Cardiac muscle cell (in vitro differentiated cells and primary cell): ENCODE measurements around the gene PAX5. TPM values are rescaled to one million over a fixed set of nuclear protein-coding genes. Genes with fewer than 3 reads are reported as not detected.

Source experiments
- DNase-seq, 2 donors: peaks; one replicate each; pipeline versions ENCODE4 v3.0.0 to v3.0.0-alpha.2; 2010 to 2017; ENCODE audit warnings: low read depth in 1 of 2, low spot score in 1 of 2
- H3K27ac ChIP-seq: fragments of 200-600 bp; sonication (generic); 2 replicates; pipeline ENCODE4 v1.5.1; 2016
- H3K27me3 ChIP-seq: fragments of 200-600 bp; sonication (generic); 2 replicates; pipeline ENCODE4 v1.6.0; 2016; ENCODE audit warnings: control low read depth
- H3K36me3 ChIP-seq: fragments of 200-600 bp; sonication (generic); 2 replicates; pipeline ENCODE4 v1.5.1; 2016; ENCODE audit warnings: control low read depth
- H3K4me1 ChIP-seq: fragments of 200-600 bp; sonication (generic); 2 replicates; pipeline ENCODE4 v1.8.1; 2017; ENCODE audit warnings: low read depth, mild to moderate bottlenecking, mixed run types
- H3K4me3 ChIP-seq: fragments of 200-600 bp; sonication (generic); 2 replicates; pipeline ENCODE4 v1.5.1; 2016; ENCODE audit warnings: mild to moderate bottlenecking
- H3K9me3 ChIP-seq: fragments of 200-600 bp; sonication (generic); 2 replicates; pipeline ENCODE4 v1.5.1; 2017; ENCODE audit warnings: low read depth, mild to moderate bottlenecking, control low read depth
- polyA plus RNA-seq: library from polyadenylated mRNA; unstranded; fragments of >200 nt; fragmentation: Nextera tagmentation; extraction: Ambion mirVana; gene quantifications from 2 replicates; pipeline ENCODE4 v1.2.1, GENCODE V29; 2016
- total RNA-seq: library from RNA; depleted of rRNA; stranded (reverse); fragments of >200 nt; gene quantifications from 2 replicates; pipeline ENCODE4 v1.2.3, GENCODE V29; 2016
- TF ChIP-seq, protein P1 (sequence below): IDR thresholded peaks from 2 replicates; pipeline ENCODE4 v1.5.1; 2012; ENCODE audit warnings: low read depth, mild to moderate bottlenecking, low read length

The PAX5 gene
- total and polyA plus RNA-seq, 2 experiments from 2014 or later = not detected

DNA sequence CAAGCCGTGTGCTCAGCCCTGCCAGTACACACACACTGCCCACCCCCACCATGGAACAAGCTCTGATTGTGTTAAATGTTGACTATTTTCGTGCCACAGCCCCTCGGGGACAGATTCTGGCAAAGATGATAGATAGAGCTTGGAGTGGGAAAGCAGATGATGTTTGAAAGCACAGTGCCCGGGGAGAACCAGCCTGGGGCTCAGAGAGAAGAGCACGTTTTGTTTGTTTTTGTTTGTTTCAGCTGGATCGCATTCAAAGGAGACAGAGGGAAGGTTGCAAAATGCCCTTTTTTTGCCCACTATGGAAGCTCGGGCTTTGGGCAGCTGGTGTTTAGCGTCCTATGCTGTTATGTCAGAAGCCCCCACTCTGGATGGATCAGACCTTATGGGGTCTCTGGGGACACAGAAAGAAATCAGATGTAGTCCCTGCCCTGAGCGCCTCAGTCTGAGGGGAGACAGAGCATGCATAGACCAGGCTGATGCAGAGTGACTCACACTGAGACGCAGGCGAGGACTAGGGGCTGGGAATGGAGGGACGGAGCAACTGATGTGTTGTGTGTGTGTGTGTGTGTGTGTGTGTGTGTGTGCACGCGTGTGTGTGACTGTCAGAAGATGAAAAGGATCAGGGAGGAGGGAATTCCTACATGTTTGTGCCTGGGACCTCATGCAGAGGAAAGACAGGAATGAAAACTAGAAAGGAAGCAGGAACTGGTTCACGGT is 231.7 kb downstream of the PAX5 start:
- TF ChIP-seq, protein P1, sequence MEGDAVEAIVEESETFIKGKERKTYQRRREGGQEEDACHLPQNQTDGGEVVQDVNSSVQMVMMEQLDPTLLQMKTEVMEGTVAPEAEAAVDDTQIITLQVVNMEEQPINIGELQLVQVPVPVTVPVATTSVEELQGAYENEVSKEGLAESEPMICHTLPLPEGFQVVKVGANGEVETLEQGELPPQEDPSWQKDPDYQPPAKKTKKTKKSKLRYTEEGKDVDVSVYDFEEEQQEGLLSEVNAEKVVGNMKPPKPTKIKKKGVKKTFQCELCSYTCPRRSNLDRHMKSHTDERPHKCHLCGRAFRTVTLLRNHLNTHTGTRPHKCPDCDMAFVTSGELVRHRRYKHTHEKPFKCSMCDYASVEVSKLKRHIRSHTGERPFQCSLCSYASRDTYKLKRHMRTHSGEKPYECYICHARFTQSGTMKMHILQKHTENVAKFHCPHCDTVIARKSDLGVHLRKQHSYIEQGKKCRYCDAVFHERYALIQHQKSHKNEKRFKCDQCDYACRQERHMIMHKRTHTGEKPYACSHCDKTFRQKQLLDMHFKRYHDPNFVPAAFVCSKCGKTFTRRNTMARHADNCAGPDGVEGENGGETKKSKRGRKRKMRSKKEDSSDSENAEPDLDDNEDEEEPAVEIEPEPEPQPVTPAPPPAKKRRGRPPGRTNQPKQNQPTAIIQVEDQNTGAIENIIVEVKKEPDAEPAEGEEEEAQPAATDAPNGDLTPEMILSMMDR = no peak
- H3K36me3 ChIP-seq = no peaks in the 10 kb centered on the region
- H3K4me3 ChIP-seq = no peak overlapping the region
- no peaks in the 10 kb centered on the region for H3K9me3 ChIP-seq
- no peak overlapping the region for H3K27ac ChIP-seq
- H3K27me3 ChIP-seq = no peaks in the 10 kb centered on the region
- no peaks in the 10 kb centered on the region for H3K4me1 ChIP-seq
- peak in 1 of 2 donors; percentile 47 for DNase-seq

DNA sequence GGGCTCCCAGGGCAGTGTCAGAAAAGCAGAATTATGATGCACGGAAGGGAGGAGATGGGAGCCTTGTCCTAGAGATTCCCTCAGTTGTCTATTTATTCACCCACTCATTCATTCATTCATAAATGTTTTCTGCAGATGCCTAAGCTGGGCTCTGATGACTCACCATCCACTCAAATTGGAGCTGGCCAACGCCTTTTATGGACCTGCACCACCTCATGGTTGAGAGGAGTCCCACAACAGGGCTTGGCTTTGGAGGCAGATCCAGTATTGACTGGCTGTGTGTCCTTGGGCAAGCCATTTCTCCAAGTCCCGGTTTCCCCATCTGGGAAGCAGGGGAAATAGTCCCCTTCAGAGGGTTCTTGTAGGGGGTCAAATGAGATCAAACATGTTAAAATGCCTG is 233.6 kb downstream of the PAX5 start:
- TF ChIP-seq, protein P1 = no peak
- H3K27ac ChIP-seq = no peak overlapping the region
- no peak for DNase-seq
- no peak overlapping the region for H3K4me3 ChIP-seq
- H3K27me3 ChIP-seq = no peaks in the 10 kb centered on the region
- no peaks in the 10 kb centered on the region for H3K9me3 ChIP-seq
- H3K4me1 ChIP-seq = no peaks in the 10 kb centered on the region
- H3K36me3 ChIP-seq = no peaks in the 10 kb centered on the region

DNA sequence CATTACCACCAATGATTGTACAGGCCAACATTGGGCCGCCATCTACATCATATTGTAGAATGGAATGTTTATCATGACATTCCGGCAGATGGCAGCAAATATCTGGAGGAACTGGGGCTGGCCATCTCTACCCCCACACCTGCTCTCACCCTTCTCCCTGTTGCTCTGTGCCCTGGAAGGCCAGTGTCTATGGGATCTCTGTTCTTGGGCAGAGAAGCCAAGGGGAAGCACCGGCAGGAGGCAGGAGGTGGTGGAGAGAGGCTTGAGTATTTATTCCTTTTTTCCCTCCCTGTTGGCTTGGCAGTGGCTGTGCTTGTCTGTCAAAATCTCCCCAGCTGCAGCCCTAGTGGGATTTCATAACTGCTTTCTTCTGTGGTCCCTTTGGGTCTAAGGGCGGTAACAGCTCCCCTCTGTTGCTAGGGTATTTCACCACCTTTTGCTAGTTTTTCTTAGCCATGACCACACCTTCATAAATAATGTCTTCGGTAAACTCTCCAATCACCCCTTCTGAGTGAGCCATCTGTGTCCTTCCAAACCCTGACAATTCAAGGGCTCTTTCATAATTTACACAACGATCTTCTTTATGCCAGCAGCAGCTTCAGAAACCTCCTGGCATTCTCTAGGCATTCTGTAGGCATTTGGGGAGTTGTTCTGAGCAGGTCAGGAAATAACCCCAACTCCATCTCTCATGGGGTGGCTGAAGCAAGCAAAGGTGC is 235.6 kb downstream of the PAX5 start:
- peak in 1 of 2 donors; percentile 22 for DNase-seq
- Histone ChIP-seq H3K4me3 (no peak overlapping the region), H3K4me1 (no peaks in the 10 kb centered on the region), H3K36me3 (no peaks in the 10 kb centered on the region), H3K27me3 (no peaks in the 10 kb centered on the region), H3K27ac (no peak overlapping the region), H3K9me3 (no peaks in the 10 kb centered on the region)
- TF ChIP-seq, protein P1 = peak; percentile 5

- TF ChIP-seq, protein P1 = no peak
- no peaks in the 10 kb centered on the region for H3K9me3 ChIP-seq
- H3K4me1 ChIP-seq = no peaks in the 10 kb centered on the region
- no peak overlapping the region for H3K27ac ChIP-seq
- no peaks in the 10 kb centered on the region for H3K27me3 ChIP-seq
- no peak for DNase-seq
- no peaks in the 10 kb centered on the region for H3K36me3 ChIP-seq
- H3K4me3 ChIP-seq = no peak overlapping the region
These were observed 236.4 kb downstream of the PAX5 start for GRCh38 chr9:36797471-36798220.

DNA sequence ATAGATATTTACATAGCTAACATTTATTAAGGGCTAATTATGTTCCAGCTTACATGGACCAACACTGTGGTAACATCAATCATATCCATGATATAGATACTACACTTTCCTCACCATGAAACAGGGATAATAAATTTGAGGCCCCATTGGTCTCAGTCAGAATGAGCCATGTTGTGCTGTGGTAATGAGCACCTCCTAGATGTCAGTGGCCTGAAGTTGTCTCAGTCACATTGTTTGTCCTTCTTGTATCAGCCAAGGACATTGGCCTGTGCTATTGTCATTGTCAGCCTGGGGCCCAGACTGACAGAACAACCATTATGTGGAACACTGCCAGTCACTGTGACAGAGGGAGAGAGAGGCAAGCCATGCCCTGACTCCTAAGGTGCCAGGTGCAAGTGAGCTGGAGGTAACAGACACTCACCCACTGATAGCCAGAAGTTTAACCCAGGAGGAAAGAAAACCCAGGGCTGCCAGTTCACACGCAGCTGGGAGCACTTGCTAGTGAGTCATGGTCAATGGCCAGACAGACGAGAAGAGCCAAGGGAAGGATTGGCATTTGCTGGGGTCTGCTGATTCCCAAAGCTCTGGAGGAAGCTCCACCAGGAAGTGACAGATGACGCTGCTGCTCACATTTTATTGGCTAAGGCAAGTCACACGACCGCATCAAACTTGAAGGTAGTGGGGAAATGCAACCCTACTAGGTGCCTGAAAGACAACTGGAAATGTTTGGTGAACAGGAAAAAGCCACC is 237.2 kb downstream of the PAX5 start:
- no peaks in the 10 kb centered on the region for H3K4me1 ChIP-seq
- TF ChIP-seq, protein P1 = no peak
- H3K27ac ChIP-seq = no peak overlapping the region
- H3K36me3 ChIP-seq = no peaks in the 10 kb centered on the region
- no peaks in the 10 kb centered on the region for H3K27me3 ChIP-seq
- no peaks in the 10 kb centered on the region for H3K9me3 ChIP-seq
- H3K4me3 ChIP-seq = no peak overlapping the region
- no peak for DNase-seq
